Hematopoietic multipotent progenitor cell (in vitro differentiated cells): Measurements from ENCODE around the gene GRIN2A. TPM values are rescaled to one million over a fixed set of nuclear protein-coding genes. Genes with fewer than 3 reads are reported as not detected.

Experiments used
- DNase-seq, 3 donors: peaks; one replicate each; pipeline ENCODE4 v3.0.0-alpha.2; 2011 to 2015; ENCODE audit warnings: low read depth in 2 of 3, low spot score in 2 of 3
- total RNA-seq: library from RNA; depleted of rRNA; stranded (reverse); fragments of >200 nt; gene quantifications from one replicate; pipeline ENCODE4 v1.2.3, GENCODE V29; 2012

The GRIN2A gene
- total RNA-seq, 1 donor, result under 0.01 TPM

- DNase-seq, result no peak
These were observed 249.1 kb downstream of the GRIN2A start for GRCh38 chr16:9932919-9933653.

- no peak for DNase-seq
These were observed 250.2 kb downstream of the GRIN2A start for GRCh38 chr16:9932000-9932399.

GRCh38 chr16:9929836-9930235, 252.4 kb downstream of the GRIN2A start:
- no peak for DNase-seq

- DNase-seq, result no peak
These were observed 252.9 kb downstream of the GRIN2A start for GRCh38 chr16:9929313-9929712.

GRCh38 chr16:9922441-9922840, 259.8 kb downstream of the GRIN2A start:
- DNase-seq, result no peak

GRCh38 chr16:9921997-9922396, 260.2 kb downstream of the GRIN2A start:
- DNase-seq, result no peak

- DNase-seq, result no peak
These were observed 262.8 kb downstream of the GRIN2A start for GRCh38 chr16:9919460-9919859.

- no peak for DNase-seq
These were observed 264.5 kb downstream of the GRIN2A start for GRCh38 chr16:9917691-9918090.

- DNase-seq, result no peak
These were observed 268.5 kb downstream of the GRIN2A start for GRCh38 chr16:9913604-9914326.

GRCh38 chr16:9911989-9912388, 270.2 kb downstream of the GRIN2A start:
- no peak for DNase-seq

GRCh38 chr16:9911231-9911630, 271.0 kb downstream of the GRIN2A start:
- no peak for DNase-seq

GRCh38 chr16:9909072-9909825, 273.0 kb downstream of the GRIN2A start:
- no peak for DNase-seq

GRCh38 chr16:9908613-9909012, 273.6 kb downstream of the GRIN2A start:
- no peak for DNase-seq

- DNase-seq, result no peak
These were observed 274.5 kb downstream of the GRIN2A start for GRCh38 chr16:9907752-9908151.

GRCh38 chr16:9906218-9906617, 276.0 kb downstream of the GRIN2A start:
- no peak for DNase-seq

GRCh38 chr16:9904526-9904925, 277.7 kb downstream of the GRIN2A start:
- no peak for DNase-seq

GRCh38 chr16:9900576-9900975, 281.7 kb downstream of the GRIN2A start:
- DNase-seq, result no peak

GRCh38 chr16:9898555-9898954, 283.7 kb downstream of the GRIN2A start:
- DNase-seq, result no peak

- no peak for DNase-seq
These were observed 284.1 kb downstream of the GRIN2A start for GRCh38 chr16:9898124-9898523.

GRCh38 chr16:9895817-9896216, 286.4 kb downstream of the GRIN2A start:
- DNase-seq, result no peak

GRCh38 chr16:9885876-9886275, 296.4 kb downstream of the GRIN2A start:
- no peak for DNase-seq

GRCh38 chr16:9885467-9885866, 296.8 kb downstream of the GRIN2A start:
- DNase-seq, result no peak
